GM12878 (cell line): Measurements from ENCODE around the gene CDCA5. TPM values are rescaled to one million over a fixed set of nuclear protein-coding genes. Genes with fewer than 3 reads are reported as not detected.

Source experiments
- ATAC-seq: fragments of 200-7000 bp; cut with Tn5 transposase; 3 replicates; pipeline ENCODE4 v1.9.1; 2020; ENCODE audit warnings: mild to moderate bottlenecking, moderate library complexity
- BruUV-seq: library from RNA; stranded (reverse); fragments of 400-500 nt; replicated peaks from 2 replicates; lab custom pipeline; 2021; lab: Mats Ljungman, UMichigan
- CTCF ChIA-PET: fragments of 300-600 bp; sonication (Branson Sonifier 250); formaldehyde crosslinking; extraction: SDS; loops from one replicate; lab custom pipeline; 2021; ENCODE audit warnings: inconsistent platforms; lab: Yijun Ruan, JAX
- POLR2A ChIA-PET: fragments of 350-600 bp; formaldehyde crosslinking; extraction: SDS; loops from one replicate; lab custom pipeline; 2021; ENCODE audit warnings: inconsistent platforms; lab: Charles Lee
- RAD21 ChIA-PET: fragments of 300-600 bp; sonication (Branson Sonifier 250); formaldehyde crosslinking; loops from one replicate; lab custom pipeline; 2023; ENCODE audit warnings: antibody characterized with exemption; ENCODE audit not compliant: unreplicated experiment; lab: Charles Lee
- SMC1A ChIA-PET: fragments of 300-600 bp; sonication (Branson Sonifier 250); formaldehyde crosslinking; loops from one replicate; lab custom pipeline; 2023; ENCODE audit not compliant: unreplicated experiment, uncharacterized antibody; lab: Charles Lee
- DNase-seq: peaks from one replicate; pipeline ENCODE4 v3.0.0-alpha.2; 2011; ENCODE audit warnings: low read depth, low spot score
- FAIRE-seq: peaks from 3 replicates; lab custom pipeline; 2011; peaks lifted over from hg19 to GRCh38; lab: Jason Lieb, UNC
- H2AFZ ChIP-seq: 2 replicates; pipeline ENCODE4 v1.6.0; 2011; ENCODE audit warnings: low read depth, low read length, control low read depth; ENCODE audit not compliant: control insufficient read depth
- H3K27ac ChIP-seq: 2 replicates; pipeline ENCODE4 v1.5.1; 2011; ENCODE audit warnings: control low read depth; ENCODE audit not compliant: control insufficient read depth, insufficient read depth
- H3K27me3 ChIP-seq, 2 experiments: replicated peaks in 1 of 2; 2 replicates each; pipeline versions ENCODE4 v1.6.0 to v1.6.1; 2011; ENCODE audit warnings: low read length in 1 of 2; ENCODE audit not compliant: control insufficient read depth in 2 of 2, insufficient read depth in 2 of 2
- H3K36me3 ChIP-seq, 2 experiments: 2 replicates each; pipeline ENCODE4 v1.5.1; 2011; ENCODE audit warnings: low read length in 1 of 2; ENCODE audit not compliant: control insufficient read depth in 2 of 2, insufficient read depth in 2 of 2
- H3K4me1 ChIP-seq: 2 replicates; pipeline ENCODE4 v1.6.1; 2011; ENCODE audit warnings: mild to moderate bottlenecking, low read length, moderate library complexity, mixed read lengths; ENCODE audit not compliant: control insufficient read depth, insufficient read depth
- H3K4me2 ChIP-seq: 2 replicates; pipeline ENCODE4 v1.6.0; 2011; ENCODE audit warnings: control low read depth; ENCODE audit not compliant: control insufficient read depth, insufficient read depth
- H3K4me3 ChIP-seq: fragments of 200-600 bp; sonication (generic); 2 replicates; pipeline ENCODE4 v1.5.1; 2016
- H3K79me2 ChIP-seq: 2 replicates; pipeline ENCODE4 v1.6.0; 2011; ENCODE audit warnings: low read length; ENCODE audit not compliant: control insufficient read depth, insufficient read depth
- H3K9ac ChIP-seq: 2 replicates; pipeline ENCODE4 v1.8.0; 2011; ENCODE audit warnings: low read length, control low read depth, mixed read lengths; ENCODE audit not compliant: control insufficient read depth, insufficient read depth
- H3K9me3 ChIP-seq: replicated peaks from 3 replicates; pipeline ENCODE4 v1.5.1; 2011; ENCODE audit warnings: mild to moderate bottlenecking, low read length; ENCODE audit not compliant: control insufficient read depth, insufficient read depth
- H4K20me1 ChIP-seq: 2 replicates; pipeline ENCODE4 v1.6.0; 2011; ENCODE audit not compliant: control insufficient read depth, insufficient read depth
- BCL11A ChIP-seq: IDR thresholded peaks from 2 replicates; pipeline ENCODE4 v1.6.1; 2011; ENCODE audit warnings: low read depth, low read length
- BCL3 ChIP-seq: IDR thresholded peaks from 2 replicates; pipeline ENCODE4 v1.6.1; 2011; ENCODE audit warnings: borderline replicate concordance, low read depth, mild to moderate bottlenecking, moderate library complexity, low read length; ENCODE audit not compliant: insufficient read depth, poor library complexity, severe bottlenecking
- BHLHE40 ChIP-seq, 2 experiments: fragments of 450-650 bp in 1 of 2; IDR thresholded peaks; 2 replicates each; pipeline ENCODE4 v1.6.1; 2011 to 2017; ENCODE audit warnings: low read depth in 2 of 2, borderline replicate concordance in 1 of 2, improper control_type of control experiment in 1 of 2, low read length in 1 of 2, mild to moderate bottlenecking in 1 of 2
- CBFB ChIP-seq: IDR thresholded peaks from 2 replicates; pipeline ENCODE4 v1.6.1; 2016; ENCODE audit warnings: antibody characterized with exemption, low read depth
- CHD2 ChIP-seq: IDR thresholded peaks from 2 replicates; pipeline ENCODE4 v1.6.1; 2011; ENCODE audit warnings: low read depth, low read length, improper control_type of control experiment, borderline replicate concordance
- E2F4 ChIP-seq: IDR thresholded peaks from 2 replicates; pipeline ENCODE4 v1.6.1; 2012; ENCODE audit warnings: low read depth, low read length, improper control_type of control experiment
- FOXK2 ChIP-seq: fragments of 450-650 bp; IDR thresholded peaks from 2 replicates; pipeline ENCODE4 v1.6.1; 2017; ENCODE audit warnings: mild to moderate bottlenecking, moderate library complexity
- HCFC1 ChIP-seq: fragments of 150-350 bp; IDR thresholded peaks from 2 replicates; pipeline ENCODE4 v1.6.1; 2014; ENCODE audit warnings: low read length
- HSF1 ChIP-seq: fragments of 150-350 bp; IDR thresholded peaks from 2 replicates; pipeline ENCODE4 v1.6.1; 2014; ENCODE audit warnings: mild to moderate bottlenecking, low read depth, low read length
- JUNB ChIP-seq: IDR thresholded peaks from 2 replicates; pipeline ENCODE4 v1.6.1; 2016; ENCODE audit warnings: antibody characterized with exemption, mild to moderate bottlenecking
- MEF2A ChIP-seq: IDR thresholded peaks from 2 replicates; pipeline ENCODE4 v1.6.1; 2011; ENCODE audit warnings: low read depth, mild to moderate bottlenecking, low read length, moderate library complexity; ENCODE audit not compliant: insufficient read depth
- MYB ChIP-seq: fragments of 150-350 bp; IDR thresholded peaks from 2 replicates; pipeline ENCODE4 v1.6.1; 2014; ENCODE audit warnings: mild to moderate bottlenecking, low read depth, low read length, borderline replicate concordance
- NFIC ChIP-seq: IDR thresholded peaks from 2 replicates; pipeline ENCODE4 v1.6.1; 2012; ENCODE audit warnings: low read depth, mild to moderate bottlenecking, inconsistent platforms, low read length, moderate library complexity
- NKRF ChIP-seq: fragments of 450-650 bp; conservative IDR thresholded peaks from 2 replicates; pipeline ENCODE4 v1.6.1; 2017; ENCODE audit warnings: mild to moderate bottlenecking, moderate library complexity
- PML ChIP-seq: IDR thresholded peaks from 2 replicates; pipeline ENCODE4 v1.6.1; 2012; ENCODE audit warnings: low read length, inconsistent platforms
- POLR2AphosphoS5 ChIP-seq: IDR thresholded peaks from 2 replicates; pipeline ENCODE4 v1.6.1; 2011; ENCODE audit warnings: mild to moderate bottlenecking, low read length, inconsistent platforms
- SREBF1 ChIP-seq: IDR thresholded peaks from 2 replicates; pipeline ENCODE4 v1.6.1; 2012; ENCODE audit warnings: mild to moderate bottlenecking, low read length
- SUPT20H ChIP-seq: IDR thresholded peaks from 2 replicates; pipeline ENCODE4 v1.6.1; 2011; ENCODE audit warnings: low read depth, mild to moderate bottlenecking, low read length, moderate library complexity, borderline replicate concordance; ENCODE audit not compliant: control insufficient read depth
- YY1 ChIP-seq: IDR thresholded peaks from 2 replicates; pipeline ENCODE4 v1.6.1; 2011; ENCODE audit warnings: low read depth, mild to moderate bottlenecking, low read length
- ZBED1 ChIP-seq: IDR thresholded peaks from 2 replicates; pipeline ENCODE4 v1.6.1; 2016; ENCODE audit warnings: borderline replicate concordance
- WGBS: methylation state at CpG from one replicate; pipeline ENCODE4 v1.1.6; 2016; ENCODE audit warnings: low lambda C conversion rate; ENCODE audit not compliant: insufficient replicate concordance, insufficient coverage; ENCODE audit errors: missing lambda C conversion rate; 5-methylcytosine and 5-hydroxymethylcytosine counted together
- in situ Hi-C: fragments of 300-500 bp; cut with MboI; formaldehyde crosslinking; loops from 9 replicates; pipeline ENCODE4 v1.14.3; 2018; ENCODE audit warnings: mixed read lengths
- intact Hi-C: fragments of 100-400 bp; cut with micrococcal nuclease; formaldehyde crosslinking; loops from one replicate; pipeline ENCODE4 v1.14.2; 2022; ENCODE audit not compliant: unreplicated experiment
- polyA plus RNA-seq, 11 experiments: library from polyadenylated mRNA; depleted of rRNA in 4 of 11; unstranded in 6 of 11; stranded (reverse) in 5 of 11; fragments of >200 nt; fragmentation: Nextera tagmentation in 4 of 11; fragmentation: Illumina TruSeq in 1 of 11; extraction: Ambion mirVana in 4 of 11; extraction: Trizol in 1 of 11; gene quantifications; 1 replicate in 1 of 11; 2 replicates in 10 of 11; pipeline versions ENCODE4 v1.2.1 to v1.2.3, GENCODE V29; 2011 to 2016; ENCODE audit warnings: inconsistent platforms in 2 of 11, missing spikeins in 2 of 11, low read depth in 1 of 11
- total RNA-seq, 4 experiments: library from RNA; depleted of rRNA in 3 of 4; stranded (reverse); fragments of >200 nt in 3 of 4; fragmentation: Illumina TruSeq in 1 of 4; extraction: Trizol in 1 of 4; gene quantifications; 2 replicates each; pipeline versions ENCODE4 v1.2.1 to v1.2.3, GENCODE V29; 2013 to 2021

CDCA5 gene
- total and polyA plus RNA-seq, 10 of the 15 experiments (the other 5 are each of a cell fraction or from before 2014, with no cell fraction given) = 21.2 to 107 (median 64.9) TPM

GRCh38 chr11:65051398-65051858 is 32.4 kb downstream of the CDCA5 start:
- RAD21 ChIA-PET = interaction anchor here (0.7 kb wide), 1 partner anchor 242 kb away, joined by 5 read pairs; no protein-coding TSS in a partner anchor
- no peak overlapping the region for H3K4me3 ChIP-seq
- no peaks in the 10 kb centered on the region for H3K27me3 ChIP-seq
- H3K36me3 ChIP-seq = no peaks in the 10 kb centered on the region
- WGBS = 2% methylated on average over 9 of the region's 9 CpGs
- peaks cover 40% of the 10 kb centered on the region for H3K4me1 ChIP-seq
- no peaks in the 10 kb centered on the region for H4K20me1 ChIP-seq
- CTCF ChIA-PET = no interaction called here
- ATAC-seq (peak; percentile 53), DNase-seq (no peak), FAIRE-seq (no peak)
- no peak overlapping the region for H2AFZ ChIP-seq
- POLR2A ChIA-PET = interaction anchor here (0.7 kb wide), 2 partner anchors 21 to 77 kb away, joined by 3 to 12 read pairs; no protein-coding TSS in a partner anchor
- SMC1A ChIA-PET = interaction anchor here (0.6 to 1.3 kb wide), 2 partner anchors 20 to 42 kb away, joined by 3 to 4 read pairs; no protein-coding TSS in a partner anchor
- no peak overlapping the region for H3K9ac ChIP-seq
- no TSS peak for BruUV-seq
- no peaks in the 10 kb centered on the region for H3K9me3 ChIP-seq
- no peak overlapping the region for H3K27ac ChIP-seq
- in situ Hi-C loops (no loop called here), intact Hi-C loops (no loop called here)
- H3K4me2 ChIP-seq = no peak overlapping the region
- H3K79me2 ChIP-seq = no peaks in the 10 kb centered on the region
- TF ChIP-seq CHD2 (no peak), NFIC (peak; percentile 72; the same call in 1 of the 2 replicates), HCFC1 (no peak), MYB (no peak), CBFB (no peak), HSF1 (no peak), MEF2A (no peak), BCL11A (peak; percentile 60; the same call in 1 of the 2 replicates), E2F4 (no peak), YY1 (no peak), BCL3 (peak; percentile 23), POLR2AphosphoS5 (no peak), BHLHE40 (IDR thresholded peaks at IDR 0.05; ENCODE audit: borderline replicate concordance in 1 of 2, low read depth in 2 of 2, low read length in 1 of 2) (peak in 1 of 2 experiments; percentile 20; a peak in 1 of 4 replicates), SUPT20H (no peak), NKRF (0 out of 2 replicates have a peak, but pooled peaks have one; percentile 35), FOXK2 (no peak), SREBF1 (no peak), JUNB (peak; percentile 86), PML (no peak), ZBED1 (peak; percentile 59; the same call in 1 of the 2 replicates)
